Parathyroid adenoma (tissue), 2 donors: Measurements from ENCODE around the gene ACER1.

ENCODE experiments used
- H2AFZ ChIP-seq: fragments of 300-600 bp; sonication (generic); one replicate; pipeline ENCODE4 v1.7.0; 2017; ENCODE audit warnings: antibody characterized with exemption, mild to moderate bottlenecking
- H3K27ac ChIP-seq: fragments of 300-600 bp; sonication (generic); one replicate; pipeline ENCODE4 v1.7.0; 2017
- H3K27me3 ChIP-seq: fragments of 300-600 bp; sonication (generic); one replicate; pipeline ENCODE4 v1.7.0; 2017; ENCODE audit warnings: low read length; ENCODE audit not compliant: control insufficient read depth, insufficient read depth
- H3K36me3 ChIP-seq: fragments of 300-600 bp; sonication (generic); one replicate; pipeline ENCODE4 v1.7.0; 2017; ENCODE audit warnings: low read length; ENCODE audit not compliant: control insufficient read depth, insufficient read depth
- H3K4me1 ChIP-seq: fragments of 300-600 bp; sonication (generic); one replicate; pipeline ENCODE4 v1.7.0; 2017; ENCODE audit warnings: control low read depth
- H3K4me2 ChIP-seq: fragments of 300-600 bp; sonication (generic); one replicate; pipeline ENCODE4 v1.7.0; 2017; ENCODE audit warnings: low read length
- H3K4me3 ChIP-seq: fragments of 300-600 bp; sonication (generic); one replicate; pipeline ENCODE4 v1.7.0; 2017; ENCODE audit warnings: low read depth, low read length
- H3K79me2 ChIP-seq: fragments of 300-600 bp; sonication (generic); one replicate; pipeline ENCODE4 v1.7.0; 2017; ENCODE audit warnings: control low read depth
- H3K9ac ChIP-seq: fragments of 300-600 bp; sonication (generic); one replicate; pipeline ENCODE4 v1.7.0; 2017; ENCODE audit warnings: mild to moderate bottlenecking
- H3K9me3 ChIP-seq: fragments of 300-600 bp; sonication (generic); one replicate; pipeline ENCODE4 v1.7.0; 2017; ENCODE audit warnings: low read length; ENCODE audit not compliant: control insufficient read depth
- TF ChIP-seq, protein P1 (sequence below): fragments of 300-600 bp; sonication (generic); IDR thresholded peaks from one replicate; pipeline ENCODE4 v1.7.0; 2017; ENCODE audit warnings: antibody characterized with exemption, mild to moderate bottlenecking
- donor health status: primary hyperparathyroidism.

The ACER1 gene

DNA sequence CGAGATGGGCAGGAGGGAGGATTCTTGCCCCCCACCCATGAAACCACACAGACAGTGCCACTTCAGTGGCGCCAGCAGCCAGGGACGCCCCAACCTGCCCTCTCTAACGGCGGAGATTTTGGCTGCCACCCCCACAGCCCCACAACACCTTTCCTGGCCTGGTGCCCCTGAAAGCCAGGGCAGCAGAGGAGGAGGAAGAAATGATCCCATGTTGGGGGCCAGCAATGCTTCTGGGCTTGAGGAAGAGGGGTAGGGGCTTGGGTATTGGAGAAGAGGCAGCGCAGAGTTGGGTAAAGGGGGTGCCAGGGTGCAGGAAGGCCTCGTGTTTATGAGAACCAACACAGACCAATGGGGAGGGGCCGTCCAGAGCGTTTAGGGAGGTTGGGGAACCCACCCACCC is 55.4 kb downstream of the ACER1 start:
- Histone ChIP-seq H3K36me3 (no peaks in the 10 kb centered on the region), H3K4me1 (peaks cover 46% of the 10 kb centered on the region), H3K9ac (no peak overlapping the region), H3K9me3 (no peaks in the 10 kb centered on the region), H3K4me2 (peak overlapping the region; percentile 78), H3K4me3 (peak overlapping the region; percentile 11), H2AFZ (no peak overlapping the region), H3K27me3 (no peaks in the 10 kb centered on the region), H3K27ac (no peak overlapping the region), H3K79me2 (peaks cover 50% of the 10 kb centered on the region)
- TF ChIP-seq, protein P1, sequence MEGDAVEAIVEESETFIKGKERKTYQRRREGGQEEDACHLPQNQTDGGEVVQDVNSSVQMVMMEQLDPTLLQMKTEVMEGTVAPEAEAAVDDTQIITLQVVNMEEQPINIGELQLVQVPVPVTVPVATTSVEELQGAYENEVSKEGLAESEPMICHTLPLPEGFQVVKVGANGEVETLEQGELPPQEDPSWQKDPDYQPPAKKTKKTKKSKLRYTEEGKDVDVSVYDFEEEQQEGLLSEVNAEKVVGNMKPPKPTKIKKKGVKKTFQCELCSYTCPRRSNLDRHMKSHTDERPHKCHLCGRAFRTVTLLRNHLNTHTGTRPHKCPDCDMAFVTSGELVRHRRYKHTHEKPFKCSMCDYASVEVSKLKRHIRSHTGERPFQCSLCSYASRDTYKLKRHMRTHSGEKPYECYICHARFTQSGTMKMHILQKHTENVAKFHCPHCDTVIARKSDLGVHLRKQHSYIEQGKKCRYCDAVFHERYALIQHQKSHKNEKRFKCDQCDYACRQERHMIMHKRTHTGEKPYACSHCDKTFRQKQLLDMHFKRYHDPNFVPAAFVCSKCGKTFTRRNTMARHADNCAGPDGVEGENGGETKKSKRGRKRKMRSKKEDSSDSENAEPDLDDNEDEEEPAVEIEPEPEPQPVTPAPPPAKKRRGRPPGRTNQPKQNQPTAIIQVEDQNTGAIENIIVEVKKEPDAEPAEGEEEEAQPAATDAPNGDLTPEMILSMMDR, result no peak

DNA sequence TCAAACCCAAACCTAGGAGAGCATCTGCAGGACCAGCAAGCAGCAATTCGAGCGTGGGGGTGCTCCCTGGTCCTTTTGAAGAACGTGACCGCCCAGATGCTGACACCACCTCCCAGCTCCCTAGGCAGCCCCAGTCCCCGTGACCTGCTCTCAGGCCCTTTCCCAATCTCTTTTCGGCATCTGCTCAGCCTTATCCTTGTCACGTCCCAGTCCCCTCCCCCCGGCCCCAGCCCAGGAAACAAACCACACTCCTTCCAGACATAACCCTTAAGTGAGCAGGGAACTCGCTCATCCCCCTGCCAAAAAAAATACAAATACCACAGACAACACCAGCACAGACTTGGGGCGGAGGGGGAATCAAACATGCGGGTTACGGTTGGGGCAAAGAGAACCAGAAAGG is 57.0 kb downstream of the ACER1 start:
- TF ChIP-seq, protein P1, result no peak
- Histone ChIP-seq H3K27ac (no peak overlapping the region), H3K4me2 (peak overlapping the region; percentile 55), H3K36me3 (no peaks in the 10 kb centered on the region), H3K27me3 (no peaks in the 10 kb centered on the region), H3K4me3 (no peak overlapping the region), H3K9me3 (no peaks in the 10 kb centered on the region), H3K79me2 (peaks cover 55% of the 10 kb centered on the region), H3K9ac (no peak overlapping the region), H2AFZ (no peak overlapping the region), H3K4me1 (peaks cover 60% of the 10 kb centered on the region)

DNA sequence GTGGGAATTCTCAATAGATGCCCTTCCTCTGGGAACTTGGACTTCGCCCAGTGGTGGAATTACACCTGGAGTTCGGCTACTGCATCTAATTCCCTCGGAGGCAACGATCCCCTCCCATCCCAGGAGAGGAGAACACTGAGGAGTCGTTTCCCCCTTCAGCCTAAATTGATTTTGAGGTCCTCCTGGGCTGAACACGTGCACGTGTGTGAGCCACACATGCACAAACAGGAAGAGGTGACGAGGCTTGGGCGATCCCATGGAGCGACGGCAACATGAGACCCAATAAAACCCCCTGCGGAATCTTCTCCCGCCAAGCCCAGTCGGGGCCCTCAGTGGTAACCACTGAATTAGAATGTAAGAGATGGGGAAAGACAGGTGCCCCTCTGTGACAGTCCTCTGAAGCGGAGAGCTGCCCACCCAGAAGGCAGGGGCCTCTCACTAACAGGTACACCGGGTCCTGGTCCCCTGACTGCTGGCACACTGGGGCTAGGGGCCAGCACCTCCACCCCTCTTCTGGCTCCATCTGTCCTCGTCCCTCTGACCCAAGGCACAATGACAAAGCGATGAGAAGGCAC is 58.2 kb downstream of the ACER1 start:
- Histone ChIP-seq H3K4me2 (no peak overlapping the region), H3K9me3 (no peaks in the 10 kb centered on the region), H3K9ac (no peak overlapping the region), H3K27me3 (no peaks in the 10 kb centered on the region), H3K4me1 (peaks cover 72% of the 10 kb centered on the region), H2AFZ (no peak overlapping the region), H3K4me3 (no peak overlapping the region), H3K27ac (no peak overlapping the region), H3K36me3 (no peaks in the 10 kb centered on the region), H3K79me2 (peaks cover 65% of the 10 kb centered on the region)
- TF ChIP-seq, protein P1, result no peak

DNA sequence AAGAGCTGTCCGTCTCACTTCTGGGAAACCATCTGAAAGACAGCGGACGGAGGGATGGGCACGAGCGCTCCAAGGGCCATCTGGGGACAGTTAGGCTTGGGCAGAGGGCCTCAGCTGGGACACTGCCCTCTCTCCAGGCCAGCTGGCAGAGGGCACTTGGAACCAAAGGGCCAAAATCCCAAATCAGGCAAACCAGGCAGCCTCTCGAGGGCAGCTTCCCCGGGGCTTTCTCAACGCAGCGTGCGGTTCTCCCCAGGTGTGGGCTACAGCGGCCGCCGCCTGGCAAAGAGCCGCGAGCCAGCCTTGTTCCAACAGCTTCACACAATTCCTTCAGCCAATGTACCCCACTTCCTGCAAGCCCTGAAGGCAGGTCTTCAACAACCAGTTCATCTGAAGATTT is 58.7 kb downstream of the ACER1 start:
- Histone ChIP-seq H3K9ac (no peak overlapping the region), H3K4me2 (no peak overlapping the region), H3K27me3 (no peaks in the 10 kb centered on the region), H3K27ac (peak overlapping the region; percentile 93), H3K4me1 (peaks cover 77% of the 10 kb centered on the region), H3K9me3 (no peaks in the 10 kb centered on the region), H3K79me2 (peaks cover 70% of the 10 kb centered on the region), H3K36me3 (no peaks in the 10 kb centered on the region), H3K4me3 (no peak overlapping the region), H2AFZ (no peak overlapping the region)
- TF ChIP-seq, protein P1, result no peak
